OCI-LY7 (cell line): ENCODE measurements around the gene ASIC3. TPM values are rescaled to one million over a fixed set of nuclear protein-coding genes. Genes with fewer than 3 reads are reported as not detected.

Experiments
- BruUV-seq: library from RNA; stranded (reverse); fragments of 400-500 nt; replicated peaks from 2 replicates; lab custom pipeline; 2021; lab: Mats Ljungman, UMichigan
- CTCF ChIA-PET: fragments of 300-600 bp; sonication (Branson Sonifier 250); formaldehyde crosslinking; loops from one replicate; lab custom pipeline; 2022; ENCODE audit warnings: antibody characterized with exemption; ENCODE audit not compliant: unreplicated experiment; lab: Charles Lee
- POLR2A ChIA-PET: fragments of 300-600 bp; sonication (Branson Sonifier 250); formaldehyde crosslinking; loops from one replicate; lab custom pipeline; 2022; ENCODE audit warnings: antibody characterized with exemption; lab: Charles Lee
- DNase-seq: peaks from one replicate; pipeline ENCODE4 v3.0.0-alpha.2; 2015; ENCODE audit warnings: low spot score
- H2AFZ ChIP-seq: fragments of 200-600 bp; sonication (generic), shearing (Covaris generic); 2 replicates; pipeline ENCODE4 v1.6.1; 2014; ENCODE audit warnings: mild to moderate bottlenecking, antibody characterized with exemption, low read length, moderate library complexity
- H3K27ac ChIP-seq: fragments of 200-600 bp; sonication (generic); 2 replicates; pipeline ENCODE4 v1.5.1; 2014; ENCODE audit warnings: mixed run types, low read depth, mild to moderate bottlenecking, moderate library complexity, low read length, inconsistent platforms; ENCODE audit not compliant: poor library complexity, severe bottlenecking
- H3K36me3 ChIP-seq: fragments of 200-600 bp; sonication (generic); 2 replicates; pipeline ENCODE4 v1.6.1; 2014; ENCODE audit warnings: mild to moderate bottlenecking, antibody characterized with exemption, low read length, moderate library complexity, mixed read lengths; ENCODE audit not compliant: insufficient read depth
- H3K4me1 ChIP-seq: fragments of 200-600 bp; sonication (generic); 2 replicates; pipeline ENCODE4 v1.5.1; 2014; ENCODE audit warnings: mild to moderate bottlenecking, low read length; ENCODE audit not compliant: insufficient read depth, poor library complexity, severe bottlenecking
- H3K4me2 ChIP-seq: fragments of 200-600 bp; sonication (generic); 2 replicates; pipeline ENCODE4 v1.6.1; 2014; ENCODE audit warnings: mild to moderate bottlenecking, low read length
- H3K4me3 ChIP-seq: fragments of 200-600 bp; sonication (generic); 2 replicates; pipeline ENCODE4 v1.5.1; 2014; ENCODE audit warnings: mild to moderate bottlenecking, low read depth, low read length; ENCODE audit not compliant: poor library complexity, severe bottlenecking
- H3K79me2 ChIP-seq: fragments of 200-600 bp; sonication (generic); 2 replicates; pipeline ENCODE4 v1.6.1; 2016; ENCODE audit warnings: low read depth, mild to moderate bottlenecking, low read length, moderate library complexity, mixed read lengths; ENCODE audit not compliant: insufficient read depth
- H3K9me2 ChIP-seq: fragments of 200-600 bp; sonication (generic); 2 replicates; pipeline ENCODE4 v1.6.1; 2016; ENCODE audit warnings: mild to moderate bottlenecking, low read length, mixed read lengths; ENCODE audit not compliant: insufficient read depth
- H3K9me3 ChIP-seq: fragments of 200-600 bp; sonication (generic); 2 replicates; pipeline ENCODE4 v1.6.1; 2014; ENCODE audit warnings: mild to moderate bottlenecking, mixed run types, low read length, mixed read lengths
- H4K20me1 ChIP-seq: fragments of 200-600 bp; sonication (generic); 2 replicates; pipeline ENCODE4 v1.6.1; 2014; ENCODE audit warnings: mild to moderate bottlenecking, antibody characterized with exemption, low read length, moderate library complexity, mixed read lengths; ENCODE audit not compliant: insufficient read depth
- EZH2phosphoT487 ChIP-seq: fragments of 200-600 bp; sonication (generic); IDR thresholded peaks from 2 replicates; pipeline ENCODE4 v1.6.1; 2018; ENCODE audit warnings: low read depth, borderline replicate concordance, mild to moderate bottlenecking, mixed run types, antibody characterized with exemption, low read length, moderate library complexity, mixed read lengths
- intact Hi-C: fragments of 100-400 bp; cut with micrococcal nuclease; formaldehyde crosslinking; loops from one replicate; pipeline ENCODE4 v1.10.0; 2022; ENCODE audit not compliant: unreplicated experiment
- total RNA-seq, 2 experiments: library from RNA; depleted of rRNA in 1 of 2; stranded (reverse); fragments of >200 nt in 1 of 2; shearing (Covaris generic) in 1 of 2; gene quantifications; 2 replicates each; pipeline ENCODE4 v1.2.3, GENCODE V29; 2014 to 2022
- TF ChIP-seq, protein P1 (sequence below): fragments of 200-600 bp; sonication (generic); conservative IDR thresholded peaks from 2 replicates; pipeline ENCODE4 v1.5.1; 2014; ENCODE audit warnings: mild to moderate bottlenecking, antibody characterized with exemption, low read length, moderate library complexity, mixed read lengths

Gene ASIC3
- total RNA-seq, 2 experiments from 2014 or later = 3.3 to 14.8 TPM

DNA sequence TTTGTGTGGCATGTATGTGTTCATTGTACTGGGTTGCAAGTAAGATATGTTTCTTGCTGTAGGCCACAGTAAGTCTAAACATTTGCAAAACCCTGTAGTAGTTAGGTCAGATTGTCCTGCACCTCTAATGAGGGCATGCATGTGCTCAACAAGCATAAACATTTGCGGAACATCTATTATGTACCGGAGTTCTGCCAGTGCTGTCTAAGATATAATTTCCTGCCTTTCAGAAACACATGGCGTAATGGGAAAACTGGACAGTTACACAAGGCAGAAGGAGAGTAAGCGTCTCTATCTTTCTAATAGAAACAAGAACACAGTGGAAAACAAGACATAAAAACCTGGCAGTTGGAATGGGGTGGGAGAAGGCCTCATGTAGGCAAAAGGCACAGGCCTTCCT lies 17.3 kb upstream of the ASIC3 start:
- intact Hi-C loops = no loop called here
- Histone ChIP-seq H3K9me3 (no peaks in the 10 kb centered on the region), H2AFZ (no peak overlapping the region), H3K4me2 (no peak overlapping the region), H3K36me3 (peaks cover 5% of the 10 kb centered on the region; the same call in 1 of the 2 replicates), H3K4me1 (peaks cover 23% of the 10 kb centered on the region), H3K4me3 (no peak overlapping the region), H3K79me2 (peaks cover 14% of the 10 kb centered on the region; the same call in 1 of the 2 replicates), H4K20me1 (0 out of 2 replicates have a peak, but pooled peaks cover 3% of the 10 kb centered on the region), H3K27ac (no peak overlapping the region), H3K9me2 (no peaks in the 10 kb centered on the region)
- TSS peak; percentile 48 for BruUV-seq
- no peak for DNase-seq
- ChIA-PET POLR2A (no interaction called here), CTCF (no interaction called here)
- TF ChIP-seq, protein P1, sequence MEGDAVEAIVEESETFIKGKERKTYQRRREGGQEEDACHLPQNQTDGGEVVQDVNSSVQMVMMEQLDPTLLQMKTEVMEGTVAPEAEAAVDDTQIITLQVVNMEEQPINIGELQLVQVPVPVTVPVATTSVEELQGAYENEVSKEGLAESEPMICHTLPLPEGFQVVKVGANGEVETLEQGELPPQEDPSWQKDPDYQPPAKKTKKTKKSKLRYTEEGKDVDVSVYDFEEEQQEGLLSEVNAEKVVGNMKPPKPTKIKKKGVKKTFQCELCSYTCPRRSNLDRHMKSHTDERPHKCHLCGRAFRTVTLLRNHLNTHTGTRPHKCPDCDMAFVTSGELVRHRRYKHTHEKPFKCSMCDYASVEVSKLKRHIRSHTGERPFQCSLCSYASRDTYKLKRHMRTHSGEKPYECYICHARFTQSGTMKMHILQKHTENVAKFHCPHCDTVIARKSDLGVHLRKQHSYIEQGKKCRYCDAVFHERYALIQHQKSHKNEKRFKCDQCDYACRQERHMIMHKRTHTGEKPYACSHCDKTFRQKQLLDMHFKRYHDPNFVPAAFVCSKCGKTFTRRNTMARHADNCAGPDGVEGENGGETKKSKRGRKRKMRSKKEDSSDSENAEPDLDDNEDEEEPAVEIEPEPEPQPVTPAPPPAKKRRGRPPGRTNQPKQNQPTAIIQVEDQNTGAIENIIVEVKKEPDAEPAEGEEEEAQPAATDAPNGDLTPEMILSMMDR = no peak
- no peak for TF ChIP-seq EZH2phosphoT487

DNA sequence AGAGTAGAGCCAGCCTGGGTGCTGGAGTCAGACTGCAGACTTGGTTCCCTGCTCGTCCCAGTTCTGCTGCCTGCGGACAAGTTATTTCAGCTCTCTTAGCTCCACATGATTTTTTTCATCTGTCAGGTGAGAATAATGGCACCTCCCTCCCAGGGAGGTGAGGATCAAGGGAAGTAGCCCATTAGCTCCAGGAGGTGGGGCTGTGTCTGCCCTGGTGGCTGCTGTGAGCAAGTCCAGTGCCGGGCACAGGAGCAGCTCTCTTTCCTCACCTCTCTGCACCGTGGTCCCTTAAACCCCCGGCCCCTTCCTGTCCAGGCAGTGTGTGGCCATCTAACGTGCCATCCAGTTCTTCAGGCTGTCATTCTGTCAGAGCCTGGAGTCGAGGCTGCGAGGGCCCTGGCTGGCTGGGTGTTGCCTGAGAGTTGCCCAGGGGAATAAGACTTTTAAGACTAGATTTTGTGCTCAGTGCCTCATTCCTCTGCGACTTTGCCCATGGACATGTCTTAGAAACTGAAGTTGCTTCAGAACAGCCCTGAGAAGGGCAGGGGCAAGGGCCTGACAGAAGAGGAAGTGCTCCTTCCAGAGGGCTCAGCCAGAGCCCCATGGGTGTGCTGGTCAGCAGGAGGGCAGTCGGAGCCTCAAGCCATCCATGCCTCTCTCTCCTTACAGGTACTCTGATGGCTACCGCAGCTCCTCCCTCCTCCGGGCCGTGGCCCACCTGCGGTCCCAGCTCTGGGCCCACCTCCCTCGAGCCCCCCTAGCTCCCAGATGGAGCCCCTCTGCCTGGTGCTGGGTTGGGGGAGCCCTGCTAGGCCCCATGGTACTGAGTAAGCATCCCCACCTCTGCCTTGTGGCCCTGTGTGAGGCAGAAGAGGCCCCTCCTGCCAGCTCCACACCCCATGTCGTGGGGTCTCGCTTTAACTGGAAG lies 15.1 kb upstream of the ASIC3 start:
- DNase-seq = no peak
- intact Hi-C loops = no loop called here
- no peak overlapping the region for H3K4me3 ChIP-seq
- H3K9me2 ChIP-seq = no peaks in the 10 kb centered on the region
- POLR2A ChIA-PET = interaction anchor here (0.6 kb wide), 1 partner anchor 11 kb away, joined by 3 read pairs; no protein-coding TSS in a partner anchor
- H3K4me2 ChIP-seq = no peak overlapping the region
- no TSS peak for BruUV-seq
- H3K9me3 ChIP-seq = no peaks in the 10 kb centered on the region
- no peak for TF ChIP-seq EZH2phosphoT487
- TF ChIP-seq, protein P1 = no peak
- H3K79me2 ChIP-seq = peaks cover 14% of the 10 kb centered on the region; the same call in 1 of the 2 replicates
- peaks cover 11% of the 10 kb centered on the region for H3K4me1 ChIP-seq
- H3K36me3 ChIP-seq = peaks cover 19% of the 10 kb centered on the region
- 0 out of 2 replicates have a peak, but pooled peaks cover 3% of the 10 kb centered on the region for H4K20me1 ChIP-seq
- no peak overlapping the region for H3K27ac ChIP-seq
- CTCF ChIA-PET = interaction anchor here (1.1 kb wide), 1 partner anchor 78 kb away, joined by 3 read pairs; no protein-coding TSS in a partner anchor
- H2AFZ ChIP-seq = no peak overlapping the region
